Hair follicle dermal papilla cell (primary cell): ENCODE data around the gene IL5RA. TPM values are rescaled to one million over a fixed set of nuclear protein-coding genes. Genes with fewer than 3 reads are reported as not detected.

Source experiments
- small RNA-seq: library from RNA; depleted of rRNA; stranded (forward); fragments of <200 nt; gene quantifications from one replicate; pipeline ENCODE3, GENCODE V24; 2012
- total RNA-seq: library from RNA; depleted of rRNA; stranded (reverse); fragments of >200 nt; gene quantifications from 2 replicates; pipeline ENCODE4 v1.2.3, GENCODE V29; 2012

Gene IL5RA, protein sequence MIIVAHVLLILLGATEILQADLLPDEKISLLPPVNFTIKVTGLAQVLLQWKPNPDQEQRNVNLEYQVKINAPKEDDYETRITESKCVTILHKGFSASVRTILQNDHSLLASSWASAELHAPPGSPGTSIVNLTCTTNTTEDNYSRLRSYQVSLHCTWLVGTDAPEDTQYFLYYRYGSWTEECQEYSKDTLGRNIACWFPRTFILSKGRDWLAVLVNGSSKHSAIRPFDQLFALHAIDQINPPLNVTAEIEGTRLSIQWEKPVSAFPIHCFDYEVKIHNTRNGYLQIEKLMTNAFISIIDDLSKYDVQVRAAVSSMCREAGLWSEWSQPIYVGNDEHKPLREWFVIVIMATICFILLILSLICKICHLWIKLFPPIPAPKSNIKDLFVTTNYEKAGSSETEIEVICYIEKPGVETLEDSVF
- total RNA-seq = not detected in 2 replicates

DNA sequence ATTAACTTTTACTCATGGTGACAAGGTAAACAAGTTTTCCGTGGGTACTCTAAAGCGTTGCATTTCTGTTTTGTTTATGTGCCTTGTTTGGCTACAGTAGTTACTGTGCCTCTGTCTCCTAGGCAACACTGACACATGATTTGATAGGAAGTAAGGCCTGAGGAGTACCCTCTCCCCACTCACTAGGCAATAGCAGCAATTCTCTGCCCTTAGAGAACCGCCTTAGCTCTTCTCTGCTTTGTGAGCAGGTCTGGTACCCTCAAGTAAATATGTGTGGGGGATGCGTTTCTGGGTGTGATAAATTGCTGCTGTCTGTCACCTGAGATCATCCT lies at the start of gene IL5RA:
Gene IL5RA (minus strand): TSS at position 76 of the 332 bp plus-strand sequence. CDS start 5,390 bp downstream, outside the sequence.

DNA sequence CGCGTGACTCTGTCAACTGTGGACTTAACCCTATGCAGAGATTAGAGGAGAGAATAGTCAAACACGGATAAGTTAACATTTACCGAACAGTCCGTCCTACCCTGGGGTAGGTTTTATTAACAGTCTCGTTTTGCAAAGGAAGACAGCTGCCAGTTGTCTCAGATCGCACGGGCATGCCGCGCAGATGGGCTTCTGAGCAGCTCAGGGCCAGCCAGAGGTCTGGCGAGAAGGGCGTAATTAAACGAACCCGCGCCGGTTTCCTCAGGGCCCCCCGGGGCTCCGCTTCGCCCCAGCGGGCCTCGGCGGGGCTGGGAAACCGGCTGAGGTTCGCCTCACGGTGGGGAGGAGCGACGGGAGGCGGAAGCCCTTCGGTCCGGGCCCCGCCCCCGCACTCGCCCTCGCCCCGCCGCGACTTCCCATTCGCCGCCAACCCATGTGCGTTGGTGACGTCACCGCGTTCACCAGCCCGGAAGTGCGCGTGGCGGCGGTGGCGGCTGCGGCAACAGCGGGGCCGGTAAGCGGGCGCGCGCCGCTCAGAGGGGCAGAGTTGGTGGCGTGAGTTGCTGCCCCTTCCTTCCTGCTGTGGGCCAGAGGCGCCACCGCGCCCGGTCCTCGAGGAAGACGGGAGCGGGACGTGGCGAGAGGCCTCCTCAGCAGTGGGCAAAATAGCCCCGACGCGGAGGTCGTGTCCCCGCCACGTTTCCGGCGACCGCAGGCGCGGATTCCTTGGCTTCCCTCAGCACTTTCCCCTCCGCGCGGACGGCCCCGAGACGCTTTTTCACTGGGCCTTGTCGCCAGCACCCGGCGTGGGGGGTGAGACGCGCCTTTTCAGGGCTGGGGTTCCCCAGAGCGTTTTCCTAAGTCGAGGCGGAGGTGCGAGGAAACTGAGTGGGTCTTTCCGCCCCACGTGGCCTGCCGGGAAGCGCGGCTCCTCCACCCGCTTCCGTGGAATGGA lies 16.6 kb upstream of the IL5RA start, which contains the start of gene TRNT1:
Gene TRNT1 (plus strand): TSS at position 464 of the 955 bp plus-strand sequence. CDS start 2,101 bp downstream, outside the sequence.

Small RNA genes lying within 50 kb of the gene (small RNA-seq; reads per million reads assigned to genes)
- gene RF00416 = not detected

Other genes with a start within 250 kb of the IL5RA start
- 17.4 and 28.6 TPM in 2 replicates for gene TRNT1, start 16.6 kb upstream of the IL5RA start, total RNA-seq
- 42.1 and 55.8 TPM in 2 replicates for gene CRBN, start 69.3 kb upstream of the IL5RA start, total RNA-seq